Measurements from ENCODE around the gene SCO1. TPM values are rescaled to one million over a fixed set of nuclear protein-coding genes. Genes with fewer than 3 reads are reported as not detected.

The SCO1 gene
- total and polyA plus RNA-seq, 2 donors (not counting 3 experiments of a cell fraction or from before 2014, with no cell fraction given) = 11.9 to 30.8 TPM

DNA sequence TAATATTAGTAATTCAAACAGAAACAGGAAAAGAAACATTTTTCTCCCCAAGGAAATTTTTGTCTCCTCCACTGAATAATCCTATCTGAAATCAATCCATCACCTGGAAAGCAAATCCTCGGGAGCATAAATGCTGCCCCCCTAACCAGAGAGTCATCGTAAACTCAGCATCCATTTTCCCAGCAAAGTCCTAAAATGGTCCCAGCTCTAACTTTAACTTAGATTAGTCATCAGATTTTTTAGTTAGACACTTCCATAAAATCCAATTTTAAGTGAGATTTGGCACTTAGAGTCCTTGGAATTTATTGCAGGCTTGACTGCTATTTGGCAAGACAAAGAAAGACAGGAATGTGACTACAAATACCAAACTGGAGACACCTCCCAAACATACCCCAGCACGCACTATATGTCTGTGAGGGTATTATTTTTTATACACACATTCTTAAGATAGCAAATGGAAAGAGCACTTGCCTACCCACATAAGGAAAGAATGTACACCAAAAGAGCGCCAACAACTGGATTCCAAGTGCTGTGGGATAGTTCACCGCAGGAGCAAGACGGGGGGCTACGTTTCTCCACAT is 15.4 kb downstream of the SCO1 start:
- H3K4me3 ChIP-seq (replicated peaks in 1 of 3; ENCODE audit: insufficient read depth in 1 of 3, low read depth in 1 of 3, low read length in 3 of 3) = no peak overlapping the region
- POLR2A ChIA-PET = no interaction called here
- no peak overlapping the region for H3K9ac ChIP-seq (replicated peaks; ENCODE audit: extremely low read depth, insufficient read depth, low read length)
- no peaks in the 10 kb centered on the region for H3K79me2 ChIP-seq (ENCODE audit: control insufficient read depth, insufficient read depth, low read length)
- no peaks in the 10 kb centered on the region for H3K4me1 ChIP-seq (ENCODE audit: control insufficient read depth, extremely low read depth, insufficient read depth, low read length)
- CTCF ChIA-PET = interaction anchor here (0.6 kb wide), 1 partner anchor 35 kb away, joined by 3 read pairs; no protein-coding TSS in a partner anchor
- H3K27ac ChIP-seq (ENCODE audit: insufficient read depth, low read depth, low read length) = no peak overlapping the region
- H3K4me2 ChIP-seq (ENCODE audit: insufficient read depth, low read length) = no peak overlapping the region
- DNase-seq (ENCODE audit: low read depth, low spot score) (no peak), FAIRE-seq (no peak)
- no peaks in the 10 kb centered on the region for H4K20me1 ChIP-seq (replicated peaks; ENCODE audit: control insufficient read depth, extremely low read depth, insufficient read depth, low read length)
- dilution Hi-C loops (cut with MboI; ENCODE audit: extremely low pct_ligation_motif_present, low sequenced_read_pairs) = no loop called here
- intact Hi-C loops (cut with micrococcal nuclease) = no loop called here
- H3K9me1 ChIP-seq (replicated peaks; ENCODE audit: control insufficient read depth, extremely low read depth, insufficient read depth, low read length) = no peaks in the 10 kb centered on the region
- BruUV-seq (replicated peaks) = no TSS peak
- H3K36me3 ChIP-seq (ENCODE audit: control insufficient read depth in 2 of 2, extremely low read depth in 1 of 2, insufficient read depth in 2 of 2, low read length in 2 of 2) = peaks cover 10 to 22% of the 10 kb centered on the region in 2 experiments
- TF ChIP-seq MYC (IDR thresholded peaks at IDR 0.05; ENCODE audit: low read depth, low read length) (no peak), POLR2A (IDR thresholded peaks at IDR 0.05; ENCODE audit: low read depth, low read length) (no peak), JUN (IDR thresholded peaks at IDR 0.05; ENCODE audit: borderline replicate concordance, insufficient read depth, insufficient read length, low read depth) (no peak), POLR2AphosphoS5 (IDR thresholded peaks at IDR 0.05; ENCODE audit: insufficient read depth, low read depth, low read length) (no peak), FOS (IDR thresholded peaks at IDR 0.05; ENCODE audit: borderline replicate concordance, insufficient read depth, low read length) (no peak), EZH2 (IDR thresholded peaks at IDR 0.05; ENCODE audit: borderline replicate concordance, low read depth, low read length, severe bottlenecking) (no peak), GATA2 (IDR thresholded peaks at IDR 0.05; ENCODE audit: insufficient read depth, insufficient read length, low read depth, low read length) (no peak)
- TF ChIP-seq, protein P1, sequence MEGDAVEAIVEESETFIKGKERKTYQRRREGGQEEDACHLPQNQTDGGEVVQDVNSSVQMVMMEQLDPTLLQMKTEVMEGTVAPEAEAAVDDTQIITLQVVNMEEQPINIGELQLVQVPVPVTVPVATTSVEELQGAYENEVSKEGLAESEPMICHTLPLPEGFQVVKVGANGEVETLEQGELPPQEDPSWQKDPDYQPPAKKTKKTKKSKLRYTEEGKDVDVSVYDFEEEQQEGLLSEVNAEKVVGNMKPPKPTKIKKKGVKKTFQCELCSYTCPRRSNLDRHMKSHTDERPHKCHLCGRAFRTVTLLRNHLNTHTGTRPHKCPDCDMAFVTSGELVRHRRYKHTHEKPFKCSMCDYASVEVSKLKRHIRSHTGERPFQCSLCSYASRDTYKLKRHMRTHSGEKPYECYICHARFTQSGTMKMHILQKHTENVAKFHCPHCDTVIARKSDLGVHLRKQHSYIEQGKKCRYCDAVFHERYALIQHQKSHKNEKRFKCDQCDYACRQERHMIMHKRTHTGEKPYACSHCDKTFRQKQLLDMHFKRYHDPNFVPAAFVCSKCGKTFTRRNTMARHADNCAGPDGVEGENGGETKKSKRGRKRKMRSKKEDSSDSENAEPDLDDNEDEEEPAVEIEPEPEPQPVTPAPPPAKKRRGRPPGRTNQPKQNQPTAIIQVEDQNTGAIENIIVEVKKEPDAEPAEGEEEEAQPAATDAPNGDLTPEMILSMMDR (IDR thresholded peaks at IDR 0.05; ENCODE audit: extremely low read depth in 1 of 2, insufficient read depth in 1 of 2, low read depth in 1 of 2, low read length in 2 of 2) = no peak
- TF ChIP-seq, protein P2, sequence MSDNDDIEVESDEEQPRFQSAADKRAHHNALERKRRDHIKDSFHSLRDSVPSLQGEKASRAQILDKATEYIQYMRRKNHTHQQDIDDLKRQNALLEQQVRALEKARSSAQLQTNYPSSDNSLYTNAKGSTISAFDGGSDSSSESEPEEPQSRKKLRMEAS (IDR thresholded peaks at IDR 0.05; ENCODE audit: insufficient read depth, insufficient read length) = no peak
- H3K9me3 ChIP-seq (replicated peaks; ENCODE audit: control insufficient read depth, insufficient read depth, low read length) = no peaks in the 10 kb centered on the region
- no peaks in the 10 kb centered on the region for H3K27me3 ChIP-seq (ENCODE audit: control insufficient read depth in 2 of 2, insufficient read depth in 2 of 2, low read length in 2 of 2)
- no peak overlapping the region for H2AFZ ChIP-seq (ENCODE audit: low read depth, low read length)
